ENCODE measurements around the gene TFEB.

TFEB gene

DNA sequence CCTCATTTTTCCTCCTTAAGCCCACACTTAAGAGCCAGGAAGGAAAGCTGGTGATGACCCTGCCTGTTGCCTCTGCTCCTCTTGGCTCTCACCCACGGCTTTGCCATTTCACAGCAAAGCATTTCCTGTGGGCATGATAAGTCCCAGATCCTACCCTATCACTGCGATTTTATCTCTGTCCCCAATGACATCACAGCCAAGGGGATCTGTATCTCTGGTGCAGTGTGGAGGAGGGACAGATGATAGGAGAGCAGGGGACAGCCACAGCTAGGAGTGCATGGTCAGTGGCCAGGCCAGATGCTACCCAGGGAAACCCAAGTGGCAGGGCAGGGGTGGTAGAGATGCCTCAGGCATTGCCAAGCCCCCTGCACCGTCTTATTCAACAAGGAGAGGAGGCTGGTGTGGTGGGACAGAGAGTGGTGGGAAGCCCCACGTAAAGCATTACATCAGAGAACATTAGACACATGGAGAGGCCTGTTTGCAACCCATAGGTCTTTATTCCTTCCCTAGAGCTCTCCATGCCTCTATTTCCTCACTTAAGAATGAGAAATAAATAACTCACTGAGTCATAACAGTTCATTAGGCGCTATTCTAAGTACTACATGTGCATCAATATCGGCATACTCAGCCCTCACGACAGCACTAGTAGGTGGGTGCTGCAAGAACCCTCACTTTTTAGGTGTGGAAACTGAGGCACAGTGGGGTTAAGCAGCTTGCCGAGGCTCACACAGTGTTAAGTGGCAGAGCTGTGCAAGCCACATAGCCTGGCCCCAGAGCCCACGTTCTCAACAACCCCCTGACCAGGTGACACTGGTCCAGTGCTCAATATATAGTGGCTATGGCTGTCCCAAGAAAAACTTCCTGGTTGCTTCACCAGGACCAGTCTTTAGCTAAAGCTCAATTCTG is 4.6 kb downstream of the TFEB start:
- no peak overlapping the region for H3K27ac ChIP-seq
- TF ChIP-seq, protein P1, sequence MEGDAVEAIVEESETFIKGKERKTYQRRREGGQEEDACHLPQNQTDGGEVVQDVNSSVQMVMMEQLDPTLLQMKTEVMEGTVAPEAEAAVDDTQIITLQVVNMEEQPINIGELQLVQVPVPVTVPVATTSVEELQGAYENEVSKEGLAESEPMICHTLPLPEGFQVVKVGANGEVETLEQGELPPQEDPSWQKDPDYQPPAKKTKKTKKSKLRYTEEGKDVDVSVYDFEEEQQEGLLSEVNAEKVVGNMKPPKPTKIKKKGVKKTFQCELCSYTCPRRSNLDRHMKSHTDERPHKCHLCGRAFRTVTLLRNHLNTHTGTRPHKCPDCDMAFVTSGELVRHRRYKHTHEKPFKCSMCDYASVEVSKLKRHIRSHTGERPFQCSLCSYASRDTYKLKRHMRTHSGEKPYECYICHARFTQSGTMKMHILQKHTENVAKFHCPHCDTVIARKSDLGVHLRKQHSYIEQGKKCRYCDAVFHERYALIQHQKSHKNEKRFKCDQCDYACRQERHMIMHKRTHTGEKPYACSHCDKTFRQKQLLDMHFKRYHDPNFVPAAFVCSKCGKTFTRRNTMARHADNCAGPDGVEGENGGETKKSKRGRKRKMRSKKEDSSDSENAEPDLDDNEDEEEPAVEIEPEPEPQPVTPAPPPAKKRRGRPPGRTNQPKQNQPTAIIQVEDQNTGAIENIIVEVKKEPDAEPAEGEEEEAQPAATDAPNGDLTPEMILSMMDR (IDR thresholded peaks at IDR 0.05): no peak
- no peak for TF ChIP-seq ZFX (IDR thresholded peaks at IDR 0.05; ENCODE audit: borderline replicate concordance)

DNA sequence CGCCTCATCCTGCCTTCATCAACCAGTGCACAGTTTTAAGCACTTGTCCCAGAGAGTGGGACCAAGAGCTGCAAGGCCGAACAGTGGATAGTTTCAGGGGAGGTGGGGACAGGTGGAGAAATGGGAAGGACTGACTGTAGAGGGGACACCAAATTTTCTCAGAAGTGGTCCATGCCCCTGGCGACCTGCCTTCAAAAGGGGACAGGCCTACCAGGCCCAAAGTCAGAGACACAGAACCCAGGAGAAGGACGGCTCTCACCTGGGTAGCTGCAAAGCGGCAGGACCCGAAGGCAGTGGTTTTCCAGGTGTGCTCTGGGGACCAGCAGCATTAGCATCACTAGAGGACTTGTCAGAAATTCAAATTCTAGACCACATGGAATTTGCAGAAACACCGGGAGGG is 5.8 kb downstream of the TFEB start:
- H3K27ac ChIP-seq: no peak overlapping the region

DNA sequence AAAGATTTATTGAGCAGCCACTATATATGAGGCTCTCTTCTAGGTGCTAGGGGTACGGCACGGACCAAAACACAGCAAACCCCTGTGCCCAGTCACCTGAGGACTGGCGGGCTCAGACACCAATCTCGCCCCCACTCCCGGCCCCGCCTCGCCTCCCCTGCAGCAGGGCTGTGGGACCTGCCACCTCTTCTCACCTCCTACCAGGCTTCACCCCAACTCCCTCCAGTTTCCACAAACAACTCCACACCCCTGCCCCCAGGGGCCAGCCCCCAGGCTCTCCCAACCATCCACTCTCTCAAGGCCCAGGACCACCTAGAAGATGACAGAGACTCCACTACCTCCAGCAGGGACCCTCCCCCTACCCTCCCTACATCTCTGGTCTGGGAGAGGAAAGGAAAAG is 6.5 kb downstream of the TFEB start:
- TF ChIP-seq, protein P1 (IDR thresholded peaks at IDR 0.05): no peak
- TF ChIP-seq ZFX (IDR thresholded peaks at IDR 0.05; ENCODE audit: borderline replicate concordance): no peak
- H3K27ac ChIP-seq: no peak overlapping the region

More for the DNA sequence above, 5.8 kb downstream of the TFEB start:
- TF ChIP-seq, protein P1 (IDR thresholded peaks at IDR 0.05): no peak
- no peak for TF ChIP-seq ZFX (IDR thresholded peaks at IDR 0.05; ENCODE audit: borderline replicate concordance)

DNA sequence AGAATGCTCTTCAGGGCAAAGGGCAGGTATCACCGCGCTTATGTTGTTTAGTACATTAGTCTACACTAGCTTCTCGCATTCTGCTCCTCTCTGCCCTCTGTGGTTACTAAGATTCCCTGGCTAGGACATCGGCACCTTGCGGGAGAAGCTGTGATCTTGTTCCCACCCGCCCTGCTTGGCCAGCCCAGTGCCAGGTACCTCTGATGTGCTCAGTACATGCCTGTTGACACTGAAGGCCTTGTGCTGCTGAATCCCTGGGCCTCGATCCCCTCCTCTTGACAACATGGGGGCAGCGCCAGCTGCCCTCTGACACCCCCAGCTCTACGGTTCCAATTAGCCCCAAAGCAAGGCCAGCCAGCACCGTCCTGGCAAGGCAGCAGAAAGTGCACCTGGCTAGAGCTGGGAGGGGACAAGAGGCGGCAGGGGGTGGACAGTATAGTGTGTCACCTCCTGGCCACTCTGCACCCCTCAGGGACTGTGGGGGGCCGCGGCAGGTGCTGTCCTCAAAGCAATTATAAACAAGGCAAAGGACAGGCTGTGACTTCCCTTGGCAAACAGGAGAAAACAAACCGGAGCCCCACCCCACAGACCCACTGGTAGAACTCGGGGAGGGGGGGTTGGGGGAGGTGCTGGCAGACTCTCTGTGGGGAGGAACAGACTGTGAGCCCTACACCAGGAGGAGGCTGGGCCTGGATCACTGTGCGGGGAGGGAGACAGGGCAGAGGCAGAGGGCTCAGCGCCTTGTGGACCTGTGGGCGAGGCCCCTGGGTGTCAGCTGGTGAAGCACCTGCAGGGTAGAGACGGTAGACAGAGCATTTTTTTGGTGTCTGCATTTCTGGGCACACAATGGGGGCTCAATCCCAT is 7.1 kb downstream of the TFEB start:
- no peak for TF ChIP-seq ZFX (IDR thresholded peaks at IDR 0.05; ENCODE audit: borderline replicate concordance)
- TF ChIP-seq, protein P1 (IDR thresholded peaks at IDR 0.05): no peak
- no peak overlapping the region for H3K27ac ChIP-seq

DNA sequence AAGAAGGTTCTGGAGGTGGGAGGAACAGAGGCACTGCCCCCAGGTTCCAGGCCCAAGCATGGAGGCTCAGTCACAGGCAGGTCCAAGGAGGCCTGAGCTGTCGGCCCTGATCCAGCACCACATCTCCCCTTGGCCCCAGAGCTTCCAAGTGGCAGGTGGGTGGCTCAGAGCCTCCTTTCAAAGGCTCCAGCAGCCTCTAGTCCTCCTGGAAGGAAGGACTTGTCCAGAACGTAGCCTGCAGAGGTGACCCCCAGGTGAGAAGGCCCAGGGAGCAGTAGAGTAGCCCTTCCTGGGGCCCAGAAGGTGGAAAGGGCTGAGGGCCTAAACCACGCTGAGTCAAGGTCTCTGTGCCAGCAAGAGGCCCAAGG is 7.7 kb downstream of the TFEB start:
- TF ChIP-seq ZFX (IDR thresholded peaks at IDR 0.05; ENCODE audit: borderline replicate concordance): no peak
- TF ChIP-seq, protein P1 (IDR thresholded peaks at IDR 0.05): no peak
- H3K27ac ChIP-seq: no peak overlapping the region

DNA sequence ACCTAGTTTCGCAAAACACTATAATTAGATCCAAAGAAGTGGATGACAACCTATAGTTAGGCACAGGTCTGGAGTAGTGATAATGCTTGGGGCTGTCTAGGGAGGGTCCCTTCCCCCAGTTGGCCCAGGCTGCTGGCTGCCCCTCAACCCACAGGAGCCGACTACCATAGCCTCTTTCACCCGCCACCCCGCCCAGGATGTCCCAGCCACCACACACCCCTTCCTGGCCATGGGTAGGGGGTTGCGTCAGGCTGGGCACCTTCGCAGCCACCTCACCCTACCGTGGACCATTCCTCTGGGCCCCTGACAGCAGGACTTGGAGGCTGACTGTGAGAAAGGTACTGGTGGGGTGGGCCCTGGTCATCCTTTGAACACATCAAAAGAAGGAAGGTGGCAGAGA is 8.5 kb downstream of the TFEB start:
- H3K27ac ChIP-seq: no peak overlapping the region
- no peak for TF ChIP-seq ZFX (IDR thresholded peaks at IDR 0.05; ENCODE audit: borderline replicate concordance)

DNA sequence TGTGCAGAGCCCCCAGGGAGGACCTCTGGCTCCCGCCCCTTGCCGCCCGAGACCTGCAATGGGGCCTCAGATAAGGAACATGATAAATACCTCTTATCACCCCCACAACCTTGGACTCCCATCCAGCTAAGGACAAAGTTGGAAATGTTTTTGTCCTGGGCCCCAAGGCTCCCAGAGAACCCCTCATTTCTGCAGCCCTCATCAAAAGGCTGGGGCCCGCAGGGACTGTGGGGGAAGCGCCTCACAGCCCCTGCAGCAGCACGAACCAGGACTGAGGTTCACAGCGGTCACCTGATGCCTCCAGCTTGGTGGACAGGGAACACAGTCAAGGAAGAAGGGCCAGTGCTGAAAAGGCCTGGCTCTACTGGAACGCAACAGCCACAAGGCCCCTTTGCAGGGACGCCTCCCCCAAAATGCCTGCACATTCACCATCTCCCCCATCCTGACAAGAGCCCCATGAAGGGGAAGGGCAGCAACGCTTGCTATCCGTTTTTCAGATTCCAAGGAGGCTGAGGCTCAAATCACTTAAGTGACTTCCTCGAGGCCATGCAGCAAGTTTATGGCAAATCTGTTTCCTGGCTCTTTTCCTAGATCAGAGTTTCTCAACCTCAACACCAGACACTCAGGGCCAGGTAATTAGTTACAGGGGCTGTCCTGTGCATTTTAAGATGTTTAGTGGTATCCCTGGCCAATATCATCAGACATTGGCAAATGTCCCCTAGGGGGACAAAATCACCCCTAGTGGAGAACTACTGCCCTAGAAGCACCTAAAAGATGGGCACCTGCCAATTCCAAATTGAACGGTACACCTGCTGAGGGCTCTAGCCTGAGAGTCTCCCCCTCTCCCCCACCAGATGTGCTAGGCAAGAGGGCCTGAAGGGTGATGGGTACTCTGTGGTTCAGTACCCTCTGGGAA is 10.6 kb downstream of the TFEB start:
- H3K27ac ChIP-seq: no peak overlapping the region
- no peak for TF ChIP-seq ZFX (IDR thresholded peaks at IDR 0.05; ENCODE audit: borderline replicate concordance)
- TF ChIP-seq, protein P1 (IDR thresholded peaks at IDR 0.05): no peak

Measured in 22Rv1 (cell line).